Pancreas (tissue), 10 donors: ENCODE data around the gene BAZ1A. TPM values are rescaled to one million over a fixed set of nuclear protein-coding genes. Genes with fewer than 3 reads are reported as not detected.

Experiments
- ATAC-seq, 4 donors: fragments of 200-7000 bp; cut with Tn5 transposase; one replicate each; pipeline versions ENCODE4 v1.8.0 to v1.9.1; 2020; ENCODE audit warnings: mild to moderate bottlenecking in 4 of 4, moderate library complexity in 4 of 4
- DNase-seq, 6 donors: peaks; one replicate each; pipeline ENCODE4 v3.0.0-alpha.2; 2020
- FAIRE-seq: peaks from 2 replicates; lab custom pipeline; 2012; peaks lifted over from hg19 to GRCh38; lab: Jason Lieb, UNC
- H3K27ac ChIP-seq, 4 donors: fragments of 200-600 bp; sonication (generic); 1 replicate in 3 of 4; 2 replicates in 1 of 4; pipeline versions ENCODE4 v1.5.0 to v1.8.0; 2020
- H3K27me3 ChIP-seq, 4 donors: fragments of 200-600 bp; one replicate each; pipeline ENCODE4 v1.8.0; 2021
- H3K36me3 ChIP-seq, 3 donors: fragments of 200-600 bp; sonication (generic) in 1 of 3; one replicate each; pipeline versions ENCODE4 v1.5.0 to v1.8.0; 2020 to 2021
- H3K4me1 ChIP-seq, 3 donors: fragments of 200-600 bp; one replicate each; pipeline ENCODE4 v1.8.0; 2021
- H3K4me3 ChIP-seq, 4 donors: fragments of 200-600 bp; sonication (generic) in 2 of 4; one replicate each; pipeline versions ENCODE4 v1.5.0 to v1.8.0; 2020 to 2021
- H3K9me3 ChIP-seq, 4 donors: fragments of 200-600 bp; one replicate each; pipeline ENCODE4 v1.8.0; 2021
- CTCF ChIP-seq, 4 donors: fragments of 200-600 bp; sonication (generic) in 3 of 4; IDR thresholded peaks; one replicate each; pipeline versions ENCODE4 v1.5.0 to v1.8.0; 2021; ENCODE audit warnings: antibody characterized with exemption in 4 of 4
- WGBS, 2 donors: extraction: QIAGEN DNeasy Blood & Tissue Kit; methylation state at CpG; one replicate each; pipeline ENCODE4 v1.1.7; 2013; 5-methylcytosine and 5-hydroxymethylcytosine counted together
- intact Hi-C, 3 donors: fragments of 100-400 bp; cut with DNase I; formaldehyde crosslinking; loops; one replicate each; pipeline versions ENCODE4 v1.11.1 to v1.14.2; 2022
- polyA plus RNA-seq, 2 donors: library from polyadenylated mRNA; stranded (reverse); fragments of 200-250 nt; gene quantifications; one replicate each; pipeline ENCODE4 v1.2.3, GENCODE V29; 2013
- total RNA-seq, 6 donors: library from RNA; stranded (reverse); fragmentation: NEBNext Ultra II Directional in 4 of 6; extraction: Animal tissue kit (Norgen Biotek cat#: 25700) in 4 of 6; gene quantifications; one replicate each; pipeline versions ENCODE4 v1.2.1 to v1.2.4, GENCODE V29; 2021 to 2023
- donor health status: healthy with polysubstance abuse.
- donor health status: DM: no; HTN: no; CAD: no; lungs with moderate emphysema.
- donor health status: DM: no; HTN: no; CAD: no.
- donor health status: control.
- donor health status: control.
- donor health status: Bipolar disorder and iron deficiency.
- donor health status: DM: yes; HTN: yes; CAD: no.
- donor health status: DM: no; HTN: no; CAD: no.
- donor health status: DM: no; HTN: no; CAD: no.
- donor health status: DM: yes; HTN: yes; CAD: no.

BAZ1A gene
- total and polyA plus RNA-seq, 8 donors: 5.6 to 12.1 (median 7.2) TPM

DNA sequence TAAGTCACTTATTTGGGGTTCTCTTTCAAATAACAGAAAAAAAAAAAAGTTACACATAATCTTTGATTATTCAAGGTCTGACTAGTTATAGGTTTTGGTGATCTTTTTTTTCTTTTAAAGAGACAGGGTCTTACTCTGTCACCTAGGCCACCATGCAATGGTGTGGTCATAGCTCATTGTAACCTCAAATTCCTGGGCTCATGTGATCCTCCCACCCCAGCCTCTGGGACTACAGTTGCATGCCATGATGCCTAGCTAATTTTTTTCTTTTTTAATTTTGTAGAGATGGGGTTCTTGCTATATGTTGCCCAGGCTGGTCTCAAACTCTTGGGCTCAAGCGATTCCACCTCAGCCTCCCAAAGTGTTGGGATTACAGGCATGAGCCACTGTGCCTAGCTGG, 104.3 kb downstream of the BAZ1A start:
- no peak for TF ChIP-seq CTCF (IDR thresholded peaks at IDR 0.05)
- no peak for DNase-seq
- no peak for ATAC-seq
- no peak for FAIRE-seq
- 97 to 98% methylated on average over 1 of the region's 1 CpG for WGBS, 2 donors
- no peak overlapping the region for H3K4me3 ChIP-seq
- no peaks in the 10 kb centered on the region for H3K27me3 ChIP-seq
- H3K4me1 ChIP-seq: no peaks in the 10 kb centered on the region
- H3K27ac ChIP-seq: no peak overlapping the region
- no peaks in the 10 kb centered on the region for H3K9me3 ChIP-seq
- peaks cover 0 to 3% (median 0%) of the 10 kb centered on the region in 3 donors for H3K36me3 ChIP-seq
- intact Hi-C loops: no loop called here

DNA sequence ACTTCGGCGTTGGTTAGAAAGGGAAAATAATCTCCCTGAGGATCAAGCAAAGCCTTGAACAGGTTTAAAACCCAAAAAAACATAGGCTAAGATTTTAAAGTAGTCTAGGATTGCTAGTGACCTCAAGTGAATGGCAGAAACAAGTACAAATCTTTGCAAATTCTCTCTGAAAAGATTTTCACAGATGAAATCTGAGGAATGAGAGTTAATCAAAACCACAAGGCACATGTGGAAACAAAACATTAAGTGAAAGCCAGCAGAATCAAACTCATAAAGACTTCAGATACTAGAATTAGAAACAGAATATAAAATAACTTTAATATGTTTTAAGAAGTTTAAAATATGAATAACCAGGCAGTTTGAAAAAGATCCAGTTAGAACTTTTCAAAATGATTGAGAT, 108.6 kb downstream of the BAZ1A start:
- FAIRE-seq: no peak
- no peaks in the 10 kb centered on the region for H3K4me1 ChIP-seq
- H3K9me3 ChIP-seq: no peaks in the 10 kb centered on the region
- TF ChIP-seq CTCF (IDR thresholded peaks at IDR 0.05): no peak
- no peak for DNase-seq
- no peaks in the 10 kb centered on the region for H3K27me3 ChIP-seq
- peaks cover 0 to 15% (median 10%) of the 10 kb centered on the region in 3 donors for H3K36me3 ChIP-seq
- ATAC-seq: no peak
- intact Hi-C loops: no loop called here
- no peak overlapping the region for H3K4me3 ChIP-seq
- H3K27ac ChIP-seq: no peak overlapping the region
- WGBS, 2 donors: 91 to 95% methylated on average over 2 of the region's 2 CpGs

GRCh38 chr14:34766060-34766459, 109.1 kb downstream of the BAZ1A start:
- no peaks in the 10 kb centered on the region for H3K27me3 ChIP-seq
- 92% methylated on average over 3 of the region's 3 CpGs for whole genome bisulfite sequencing, 2 donors
- H3K36me3 ChIP-seq: peaks cover 0 to 19% (median 14%) of the 10 kb centered on the region in 3 donors
- no peak overlapping the region for H3K27ac ChIP-seq
- no peak for FAIRE-seq
- no peak for ATAC-seq
- no peak for TF ChIP-seq CTCF (IDR thresholded peaks at IDR 0.05)
- no peaks in the 10 kb centered on the region for H3K4me1 ChIP-seq
- DNase-seq: no peak
- no peak overlapping the region for H3K4me3 ChIP-seq
- intact Hi-C loops: no loop called here
- no peaks in the 10 kb centered on the region for H3K9me3 ChIP-seq

DNA sequence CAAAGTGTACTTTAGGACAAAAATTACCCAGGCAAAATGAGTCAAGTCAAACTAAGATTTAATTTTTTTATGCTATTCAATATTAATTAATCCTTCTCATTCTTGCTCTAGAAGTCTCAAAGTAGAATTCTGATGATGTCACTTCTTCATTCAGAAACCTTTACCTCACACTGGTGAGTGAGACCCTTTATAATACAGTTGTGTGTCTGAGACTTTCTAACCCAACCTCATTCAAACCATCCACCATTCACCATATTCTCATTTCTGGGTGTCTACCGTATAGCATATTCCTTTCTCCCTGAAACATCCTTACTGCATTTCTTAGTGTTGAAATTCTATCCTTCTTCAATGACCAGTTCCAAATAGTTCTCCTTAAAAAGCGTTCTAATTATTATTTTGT, 119.9 kb downstream of the BAZ1A start:
- DNase-seq (no peak), ATAC-seq (no peak), FAIRE-seq (no peak)
- H3K27ac ChIP-seq: no peak overlapping the region
- intact Hi-C loops: no loop called here
- no peaks in the 10 kb centered on the region for H3K27me3 ChIP-seq
- H3K4me1 ChIP-seq: no peaks in the 10 kb centered on the region
- no peaks in the 10 kb centered on the region for H3K9me3 ChIP-seq
- peaks cover 0 to 14% (median 0%) of the 10 kb centered on the region in 3 donors for H3K36me3 ChIP-seq
- WGBS, 2 donors: 92 to 100% methylated on average over 2 of the region's 2 CpGs
- no peak for TF ChIP-seq CTCF (IDR thresholded peaks at IDR 0.05)
- no peak overlapping the region for H3K4me3 ChIP-seq

DNA sequence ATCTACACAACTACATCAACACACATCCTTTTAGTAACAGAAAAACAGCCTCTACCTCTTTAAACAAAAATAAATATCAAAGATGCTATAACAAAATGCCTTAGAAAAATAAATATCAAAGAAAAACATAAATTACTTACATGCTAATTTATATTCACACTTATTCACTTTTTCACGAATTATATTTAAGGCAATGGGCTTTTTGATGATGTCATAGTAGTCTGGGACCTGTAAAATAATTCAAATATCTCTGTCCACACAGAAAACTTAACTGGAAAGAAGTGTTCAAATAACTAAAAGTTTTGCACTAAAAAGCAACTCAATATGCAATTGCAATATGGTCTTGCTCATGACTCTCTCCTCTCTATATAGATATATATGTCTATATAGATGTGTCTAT, 120.5 kb downstream of the BAZ1A start:
- peaks cover 0 to 14% (median 0%) of the 10 kb centered on the region in 3 donors for H3K36me3 ChIP-seq
- no peaks in the 10 kb centered on the region for H3K27me3 ChIP-seq
- intact Hi-C loops: no loop called here
- H3K4me3 ChIP-seq: no peak overlapping the region
- no peaks in the 10 kb centered on the region for H3K9me3 ChIP-seq
- DNase-seq (no peak), ATAC-seq (no peak), FAIRE-seq (no peak)
- no peak for TF ChIP-seq CTCF (IDR thresholded peaks at IDR 0.05)
- H3K27ac ChIP-seq: no peak overlapping the region
- no peaks in the 10 kb centered on the region for H3K4me1 ChIP-seq
- 82 to 95% methylated on average over 1 of the region's 1 CpG for WGBS, 2 donors
